Measurements from ENCODE around the gene G3BP1.

Gene G3BP1

DNA sequence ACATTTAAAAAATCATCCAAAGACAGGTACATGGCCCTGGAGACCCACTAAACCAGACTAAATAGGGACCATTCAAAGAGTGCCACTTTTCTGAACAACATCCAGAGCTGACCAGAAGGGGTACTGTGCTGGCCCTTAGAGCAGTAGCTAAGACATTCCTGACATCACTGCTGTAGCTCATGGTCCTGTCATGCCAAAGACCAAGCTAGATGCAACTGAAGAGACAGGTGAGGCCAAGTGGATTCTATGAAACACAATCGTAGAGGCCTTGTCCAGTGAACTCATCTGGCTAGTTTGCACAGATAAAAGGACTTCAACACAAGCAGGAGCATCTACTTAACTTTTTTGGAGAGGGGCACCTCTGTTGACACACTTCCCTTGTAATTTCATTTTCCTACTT is 43.3 kb downstream of the G3BP1 start:
- TF ChIP-seq POLR2AphosphoS5 (IDR thresholded peaks at IDR 0.05; ENCODE audit: low read depth) = peak; percentile 64
- no peak for TF ChIP-seq CTCF (IDR thresholded peaks at IDR 0.05; ENCODE audit: insufficient read depth, low read length)
- no peak for DNase-seq (ENCODE audit: low read depth in 1 of 2, low spot score in 1 of 2)
- no peak overlapping the region for H3K4me3 ChIP-seq (replicated peaks; ENCODE audit: insufficient read depth, low read length)
- no peaks in the 10 kb centered on the region for H3K27me3 ChIP-seq (ENCODE audit: insufficient read depth, poor library complexity, severe bottlenecking)
- H3K27ac ChIP-seq (replicated peaks) = no peak overlapping the region

DNA sequence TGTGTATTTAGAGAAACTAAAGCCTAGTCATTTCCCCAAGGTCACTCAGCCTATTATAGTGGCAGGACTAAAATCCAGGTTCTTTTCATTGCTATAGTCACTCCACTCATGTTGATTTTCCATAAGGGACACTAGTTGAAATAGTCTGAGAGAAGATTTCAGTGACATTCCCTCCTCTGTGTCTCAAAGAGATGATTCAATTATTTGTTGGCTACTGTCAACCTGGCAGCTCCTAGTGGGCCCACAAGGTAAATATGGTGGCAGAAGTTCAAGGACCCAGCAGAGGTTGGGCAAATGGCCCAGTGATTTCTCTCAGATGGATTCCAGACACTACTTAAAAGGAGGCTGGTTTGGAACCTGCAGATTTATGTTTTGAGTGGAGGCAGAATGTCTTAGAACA is 48.1 kb downstream of the G3BP1 start:
- no peak overlapping the region for H3K4me3 ChIP-seq (replicated peaks; ENCODE audit: insufficient read depth, low read length)
- no peak for DNase-seq (ENCODE audit: low read depth in 1 of 2, low spot score in 1 of 2)
- TF ChIP-seq REST (IDR thresholded peaks at IDR 0.05; ENCODE audit: insufficient replicate concordance, low read depth) (no peak), GABPA (IDR thresholded peaks at IDR 0.05; ENCODE audit: low read depth) (no peak), CTCF (IDR thresholded peaks at IDR 0.05; ENCODE audit: insufficient read depth, low read length) (no peak), POLR2AphosphoS5 (IDR thresholded peaks at IDR 0.05; ENCODE audit: low read depth) (no peak), SPI1 (IDR thresholded peaks at IDR 0.05; ENCODE audit: borderline replicate concordance, low read depth) (no peak)

GRCh38 chr5:151820271-151820670 is 48.5 kb downstream of the G3BP1 start:
- no peak for DNase-seq (ENCODE audit: low read depth in 1 of 2, low spot score in 1 of 2)
- no peak for TF ChIP-seq GABPA (IDR thresholded peaks at IDR 0.05; ENCODE audit: low read depth)
- TF ChIP-seq REST (IDR thresholded peaks at IDR 0.05; ENCODE audit: insufficient replicate concordance, low read depth) = no peak
- no peak for TF ChIP-seq POLR2AphosphoS5 (IDR thresholded peaks at IDR 0.05; ENCODE audit: low read depth)
- no peak for TF ChIP-seq SPI1 (IDR thresholded peaks at IDR 0.05; ENCODE audit: borderline replicate concordance, low read depth)
- no peak for TF ChIP-seq CTCF (IDR thresholded peaks at IDR 0.05; ENCODE audit: insufficient read depth, low read length)
- Histone ChIP-seq H3K27me3 (ENCODE audit: insufficient read depth, poor library complexity, severe bottlenecking) (no peaks in the 10 kb centered on the region), H3K27ac (replicated peaks) (no peak overlapping the region), H3K4me3 (replicated peaks; ENCODE audit: insufficient read depth, low read length) (no peak overlapping the region)

More for the DNA sequence above, 48.1 kb downstream of the G3BP1 start:
- Histone ChIP-seq H3K27me3 (ENCODE audit: insufficient read depth, poor library complexity, severe bottlenecking) (no peaks in the 10 kb centered on the region), H3K27ac (replicated peaks) (no peak overlapping the region)

DNA sequence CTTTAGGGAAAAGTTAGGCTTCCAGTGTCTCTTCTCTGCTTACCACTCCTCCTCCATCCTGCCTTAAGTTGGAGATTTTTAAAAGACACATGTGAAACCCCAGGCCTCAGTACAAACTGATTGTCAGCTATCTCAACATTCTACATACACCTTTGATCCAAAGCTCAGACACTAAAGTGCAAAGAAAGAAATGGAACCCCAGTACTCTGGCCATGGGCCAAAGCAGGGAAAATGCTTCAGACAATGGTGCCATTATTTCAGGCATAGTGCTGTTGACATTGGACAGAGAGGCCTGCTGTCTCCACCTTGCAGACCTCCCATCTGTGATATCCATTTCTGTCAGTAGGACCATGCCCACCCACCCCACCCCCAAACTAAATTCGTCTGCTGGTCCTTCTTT is 49.1 kb downstream of the G3BP1 start:
- no peaks in the 10 kb centered on the region for H3K27me3 ChIP-seq (ENCODE audit: insufficient read depth, poor library complexity, severe bottlenecking)
- TF ChIP-seq REST (IDR thresholded peaks at IDR 0.05; ENCODE audit: insufficient replicate concordance, low read depth) (no peak), SPI1 (IDR thresholded peaks at IDR 0.05; ENCODE audit: borderline replicate concordance, low read depth) (no peak), GABPA (IDR thresholded peaks at IDR 0.05; ENCODE audit: low read depth) (no peak), POLR2AphosphoS5 (IDR thresholded peaks at IDR 0.05; ENCODE audit: low read depth) (no peak), CTCF (IDR thresholded peaks at IDR 0.05; ENCODE audit: insufficient read depth, low read length) (no peak)
- no peak for DNase-seq (ENCODE audit: low read depth in 1 of 2, low spot score in 1 of 2)
- H3K27ac ChIP-seq (replicated peaks) = no peak overlapping the region
- no peak overlapping the region for H3K4me3 ChIP-seq (replicated peaks; ENCODE audit: insufficient read depth, low read length)
